Pancreas (tissue), 10 donors: Measurements from ENCODE around the gene IRF8. TPM values are rescaled to one million over a fixed set of nuclear protein-coding genes. Genes with fewer than 3 reads are reported as not detected.
A peak's percentile ranks its signal among the peaks of the same experiment; 100 is the strongest.

ENCODE experiments used
- ATAC-seq, 4 donors: fragments of 200-7000 bp; cut with Tn5 transposase; one replicate each; pipeline versions ENCODE4 v1.8.0 to v1.9.1; 2020; ENCODE audit warnings: mild to moderate bottlenecking in 4 of 4, moderate library complexity in 4 of 4
- DNase-seq, 6 donors: peaks; one replicate each; pipeline ENCODE4 v3.0.0-alpha.2; 2020
- FAIRE-seq: peaks from 2 replicates; lab custom pipeline; 2012; peaks lifted over from hg19 to GRCh38; lab: Jason Lieb, UNC
- H3K27ac ChIP-seq, 4 donors: fragments of 200-600 bp; sonication (generic); 1 replicate in 3 of 4; 2 replicates in 1 of 4; pipeline versions ENCODE4 v1.5.0 to v1.8.0; 2020
- H3K27me3 ChIP-seq, 4 donors: fragments of 200-600 bp; one replicate each; pipeline ENCODE4 v1.8.0; 2021
- H3K36me3 ChIP-seq, 3 donors: fragments of 200-600 bp; sonication (generic) in 1 of 3; one replicate each; pipeline versions ENCODE4 v1.5.0 to v1.8.0; 2020 to 2021
- H3K4me1 ChIP-seq, 3 donors: fragments of 200-600 bp; one replicate each; pipeline ENCODE4 v1.8.0; 2021
- H3K4me3 ChIP-seq, 4 donors: fragments of 200-600 bp; sonication (generic) in 2 of 4; one replicate each; pipeline versions ENCODE4 v1.5.0 to v1.8.0; 2020 to 2021
- H3K9me3 ChIP-seq, 4 donors: fragments of 200-600 bp; one replicate each; pipeline ENCODE4 v1.8.0; 2021
- CTCF ChIP-seq, 4 donors: fragments of 200-600 bp; sonication (generic) in 3 of 4; IDR thresholded peaks; one replicate each; pipeline versions ENCODE4 v1.5.0 to v1.8.0; 2021; ENCODE audit warnings: antibody characterized with exemption in 4 of 4
- WGBS, 2 donors: extraction: QIAGEN DNeasy Blood & Tissue Kit; methylation state at CpG; one replicate each; pipeline ENCODE4 v1.1.7; 2013; 5-methylcytosine and 5-hydroxymethylcytosine counted together
- intact Hi-C, 3 donors: fragments of 100-400 bp; cut with DNase I; formaldehyde crosslinking; loops; one replicate each; pipeline versions ENCODE4 v1.11.1 to v1.14.2; 2022
- polyA plus RNA-seq, 2 donors: library from polyadenylated mRNA; stranded (reverse); fragments of 200-250 nt; gene quantifications; one replicate each; pipeline ENCODE4 v1.2.3, GENCODE V29; 2013
- total RNA-seq, 6 donors: library from RNA; stranded (reverse); fragmentation: NEBNext Ultra II Directional in 4 of 6; extraction: Animal tissue kit (Norgen Biotek cat#: 25700) in 4 of 6; gene quantifications; one replicate each; pipeline versions ENCODE4 v1.2.1 to v1.2.4, GENCODE V29; 2021 to 2023
- donor health status: healthy with polysubstance abuse.
- donor health status: DM: no; HTN: no; CAD: no; lungs with moderate emphysema.
- donor health status: DM: no; HTN: no; CAD: no.
- donor health status: control.
- donor health status: control.
- donor health status: Bipolar disorder and iron deficiency.
- donor health status: DM: yes; HTN: yes; CAD: no.
- donor health status: DM: no; HTN: no; CAD: no.
- donor health status: DM: no; HTN: no; CAD: no.
- donor health status: DM: yes; HTN: yes; CAD: no.

Gene IRF8
- total and polyA plus RNA-seq, 8 donors, result 0.92 to 18.2 (median 6.9) TPM

- no peaks in the 10 kb centered on the region for H3K9me3 ChIP-seq
- DNase-seq, result no peak
- WGBS, 2 donors, result 42% methylated on average over 10 of the region's 10 CpGs
- H3K4me1 ChIP-seq, result no peaks in the 10 kb centered on the region
- TF ChIP-seq CTCF (IDR thresholded peaks at IDR 0.05), result no peak
- no peak overlapping the region for H3K4me3 ChIP-seq
- no peak overlapping the region for H3K27ac ChIP-seq
- no peak for FAIRE-seq
- intact Hi-C loops, result no loop called here
- H3K27me3 ChIP-seq, result no peaks in the 10 kb centered on the region
- ATAC-seq, result no peak
- no peaks in the 10 kb centered on the region for H3K36me3 ChIP-seq
Observed at GRCh38 chr16:85963753-85964285, 64.9 kb downstream of the IRF8 start.

GRCh38 chr16:85965125-85965524 lies 66.2 kb downstream of the IRF8 start:
- no peaks in the 10 kb centered on the region for H3K9me3 ChIP-seq
- no peak overlapping the region for H3K27ac ChIP-seq
- WGBS, 2 donors, result 78 to 83% methylated on average over 7 of the region's 7 CpGs
- no peaks in the 10 kb centered on the region for H3K36me3 ChIP-seq
- ATAC-seq (no peak), FAIRE-seq (no peak), DNase-seq (no peak)
- intact Hi-C loops, result no loop called here
- no peaks in the 10 kb centered on the region for H3K4me1 ChIP-seq
- H3K27me3 ChIP-seq, result no peaks in the 10 kb centered on the region
- no peak overlapping the region for H3K4me3 ChIP-seq
- no peak for TF ChIP-seq CTCF (IDR thresholded peaks at IDR 0.05)

DNA sequence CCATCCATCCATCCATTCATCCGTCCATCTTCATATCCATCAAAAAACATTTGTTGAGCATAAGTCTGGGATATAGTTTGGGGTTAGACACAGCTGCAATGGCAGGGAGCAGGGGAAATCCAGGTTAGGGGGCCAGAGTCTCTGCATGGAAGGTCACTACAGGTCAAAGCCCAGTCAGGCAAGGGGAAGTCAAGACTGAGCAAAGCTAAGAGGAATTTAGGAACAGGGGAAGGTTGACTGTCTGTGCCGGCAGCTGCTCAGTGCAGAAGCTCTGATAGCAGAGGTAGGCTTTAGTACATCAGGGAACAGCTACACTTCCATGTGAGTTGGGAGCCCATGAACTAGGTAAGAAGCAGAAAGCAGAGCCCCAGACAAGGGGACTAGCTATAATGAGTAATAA lies 68.1 kb downstream of the IRF8 start:
- intact Hi-C loops, result no loop called here
- Histone ChIP-seq H3K27ac (no peak overlapping the region), H3K9me3 (no peaks in the 10 kb centered on the region), H3K4me1 (no peaks in the 10 kb centered on the region), H3K36me3 (no peaks in the 10 kb centered on the region), H3K27me3 (no peaks in the 10 kb centered on the region), H3K4me3 (no peak overlapping the region)
- DNase-seq (no peak), ATAC-seq (peak in 1 of 4 donors; percentile 36), FAIRE-seq (no peak)
- no peak for TF ChIP-seq CTCF (IDR thresholded peaks at IDR 0.05)
- 55 to 60% methylated on average over 2 of the region's 2 CpGs for WGBS, 2 donors

DNA sequence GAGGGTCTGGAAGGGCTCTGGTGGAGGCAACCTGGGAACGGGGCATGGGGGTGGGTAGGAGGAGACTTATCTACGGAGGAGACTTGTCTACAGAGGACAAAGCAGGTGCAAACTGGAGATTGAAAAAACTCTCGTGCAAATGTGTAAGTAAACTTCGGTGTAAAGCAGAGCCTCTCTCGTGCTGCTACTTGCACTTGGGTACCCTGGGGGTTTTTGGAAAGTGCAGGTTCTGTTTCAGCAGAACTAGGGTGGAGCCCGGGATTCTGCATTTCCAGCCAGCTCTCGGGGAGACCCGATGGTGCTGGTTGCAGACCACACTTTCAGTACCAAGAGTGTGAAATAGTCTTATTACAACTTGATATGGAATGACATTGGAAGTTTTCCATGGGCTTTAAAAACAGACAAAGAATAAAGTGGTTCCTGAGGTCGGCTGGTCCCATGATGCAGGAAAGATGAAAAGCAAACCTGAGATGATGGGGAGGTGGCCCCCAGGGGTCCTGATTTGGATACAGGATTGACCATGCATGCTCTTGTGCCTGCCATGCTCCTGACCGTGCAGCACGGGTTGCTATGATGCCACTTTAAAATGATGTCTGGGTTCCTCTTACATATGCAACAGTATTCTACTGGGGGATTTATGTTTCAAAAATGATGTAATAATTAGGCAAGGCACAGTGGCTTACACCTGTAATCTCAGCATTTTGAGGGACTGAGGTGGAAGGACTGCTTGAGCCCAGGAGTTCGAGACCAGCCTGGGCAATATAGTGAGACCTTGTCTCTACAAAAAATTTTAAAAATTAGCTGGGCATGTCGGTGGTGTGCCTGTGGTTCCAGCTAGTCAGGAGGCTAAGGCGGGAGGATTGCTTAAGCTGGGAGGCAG lies 69.3 kb downstream of the IRF8 start:
- Histone ChIP-seq H3K4me1 (no peaks in the 10 kb centered on the region), H3K9me3 (no peaks in the 10 kb centered on the region), H3K27me3 (no peaks in the 10 kb centered on the region), H3K4me3 (no peak overlapping the region), H3K27ac (no peak overlapping the region), H3K36me3 (no peaks in the 10 kb centered on the region)
- no peak for TF ChIP-seq CTCF (IDR thresholded peaks at IDR 0.05)
- 51 to 65% methylated on average over 14 of the region's 14 CpGs for WGBS, 2 donors
- ATAC-seq (no peak), FAIRE-seq (no peak), DNase-seq (no peak)
- intact Hi-C loops, result no loop called here

DNA sequence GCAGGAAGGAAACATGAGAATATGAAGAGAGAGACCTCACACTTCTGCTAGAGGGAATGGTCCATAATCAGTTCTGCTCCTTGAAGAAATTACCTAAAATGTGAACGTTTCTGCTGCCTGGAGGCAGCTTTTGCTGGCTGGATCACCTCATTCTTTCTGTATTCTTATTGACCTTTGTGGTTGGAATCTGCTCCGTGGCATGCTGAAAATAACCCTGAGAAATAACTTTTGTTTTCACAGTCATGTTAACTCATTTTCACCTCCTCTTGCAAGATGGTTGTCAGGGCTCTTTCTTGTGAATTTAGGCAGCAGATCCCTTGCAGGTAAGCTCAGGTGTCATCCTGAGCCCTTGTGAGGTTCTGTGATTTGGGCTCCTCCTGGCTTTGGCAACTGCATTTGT lies 70.2 kb downstream of the IRF8 start:
- no peak for TF ChIP-seq CTCF (IDR thresholded peaks at IDR 0.05)
- Histone ChIP-seq H3K27ac (no peak overlapping the region), H3K4me1 (no peaks in the 10 kb centered on the region), H3K36me3 (no peaks in the 10 kb centered on the region), H3K27me3 (no peaks in the 10 kb centered on the region), H3K9me3 (no peaks in the 10 kb centered on the region), H3K4me3 (no peak overlapping the region)
- intact Hi-C loops, result no loop called here
- no peak for ATAC-seq
- FAIRE-seq, result no peak
- 3 to 7% methylated on average over 2 of the region's 2 CpGs for WGBS, 2 donors
- DNase-seq, result no peak
